Coronary artery (tissue), 2 donors: ENCODE data around the gene CFAP299.

Experiments used
- DNase-seq: peaks from one replicate; pipeline ENCODE4 v3.0.0-alpha.2; 2017; ENCODE audit warnings: low spot score
- H3K27ac ChIP-seq, 2 donors: fragments of 200-600 bp; sonication (generic); one replicate each; pipeline ENCODE4 v1.5.1; 2016 to 2019
- H3K4me3 ChIP-seq: fragments of 200-600 bp; sonication (generic); 2 replicates; pipeline ENCODE4 v1.5.1; 2016; ENCODE audit warnings: mild to moderate bottlenecking, moderate library complexity
- TF ChIP-seq, protein P1 (sequence below): fragments of 200-600 bp; sonication (generic); IDR thresholded peaks from one replicate; pipeline ENCODE4 v1.5.1; 2019; ENCODE audit warnings: antibody characterized with exemption

The CFAP299 gene

DNA sequence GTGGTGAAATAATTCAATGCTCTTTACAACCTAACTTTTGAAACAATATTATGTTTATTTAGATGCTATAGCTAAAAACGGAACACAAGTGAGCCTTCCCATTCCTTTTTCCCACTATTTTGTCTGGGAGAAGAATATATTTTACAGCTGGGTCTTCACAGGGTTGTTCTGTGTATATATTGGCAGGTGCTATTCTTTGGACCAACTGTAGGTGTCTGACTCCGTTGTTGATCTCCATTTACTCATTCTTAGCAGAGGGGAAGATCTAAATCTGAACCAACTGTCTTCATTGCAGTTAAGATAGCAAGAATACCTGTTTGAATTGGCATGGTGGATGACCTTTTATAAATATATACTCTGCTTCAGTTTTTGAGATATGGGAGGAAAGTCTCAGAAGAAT, 257.4 kb downstream of the CFAP299 start:
- no peak overlapping the region for H3K4me3 ChIP-seq
- TF ChIP-seq, protein P1, sequence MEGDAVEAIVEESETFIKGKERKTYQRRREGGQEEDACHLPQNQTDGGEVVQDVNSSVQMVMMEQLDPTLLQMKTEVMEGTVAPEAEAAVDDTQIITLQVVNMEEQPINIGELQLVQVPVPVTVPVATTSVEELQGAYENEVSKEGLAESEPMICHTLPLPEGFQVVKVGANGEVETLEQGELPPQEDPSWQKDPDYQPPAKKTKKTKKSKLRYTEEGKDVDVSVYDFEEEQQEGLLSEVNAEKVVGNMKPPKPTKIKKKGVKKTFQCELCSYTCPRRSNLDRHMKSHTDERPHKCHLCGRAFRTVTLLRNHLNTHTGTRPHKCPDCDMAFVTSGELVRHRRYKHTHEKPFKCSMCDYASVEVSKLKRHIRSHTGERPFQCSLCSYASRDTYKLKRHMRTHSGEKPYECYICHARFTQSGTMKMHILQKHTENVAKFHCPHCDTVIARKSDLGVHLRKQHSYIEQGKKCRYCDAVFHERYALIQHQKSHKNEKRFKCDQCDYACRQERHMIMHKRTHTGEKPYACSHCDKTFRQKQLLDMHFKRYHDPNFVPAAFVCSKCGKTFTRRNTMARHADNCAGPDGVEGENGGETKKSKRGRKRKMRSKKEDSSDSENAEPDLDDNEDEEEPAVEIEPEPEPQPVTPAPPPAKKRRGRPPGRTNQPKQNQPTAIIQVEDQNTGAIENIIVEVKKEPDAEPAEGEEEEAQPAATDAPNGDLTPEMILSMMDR, result no peak
- H3K27ac ChIP-seq, result no peak overlapping the region
- no peak for DNase-seq

DNA sequence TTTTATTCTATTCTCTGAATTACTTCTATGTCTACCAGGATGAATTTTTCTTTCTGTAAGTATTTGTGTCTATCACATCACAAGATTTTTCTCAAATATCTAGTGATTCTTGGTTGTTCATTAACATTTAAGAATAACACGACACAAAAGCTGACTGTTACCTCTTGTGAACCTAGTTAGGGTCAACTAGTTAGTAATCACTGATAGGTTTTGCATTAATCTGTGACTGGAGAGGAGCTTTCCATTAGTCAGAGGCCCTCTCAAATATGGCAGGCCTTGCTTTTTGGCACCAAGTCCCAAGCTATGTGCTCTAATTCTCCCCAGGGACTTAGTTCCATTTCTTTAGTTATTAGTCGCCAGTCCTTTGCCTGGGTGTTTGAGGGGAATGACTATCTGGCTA, 259.2 kb downstream of the CFAP299 start:
- no peak for DNase-seq

DNA sequence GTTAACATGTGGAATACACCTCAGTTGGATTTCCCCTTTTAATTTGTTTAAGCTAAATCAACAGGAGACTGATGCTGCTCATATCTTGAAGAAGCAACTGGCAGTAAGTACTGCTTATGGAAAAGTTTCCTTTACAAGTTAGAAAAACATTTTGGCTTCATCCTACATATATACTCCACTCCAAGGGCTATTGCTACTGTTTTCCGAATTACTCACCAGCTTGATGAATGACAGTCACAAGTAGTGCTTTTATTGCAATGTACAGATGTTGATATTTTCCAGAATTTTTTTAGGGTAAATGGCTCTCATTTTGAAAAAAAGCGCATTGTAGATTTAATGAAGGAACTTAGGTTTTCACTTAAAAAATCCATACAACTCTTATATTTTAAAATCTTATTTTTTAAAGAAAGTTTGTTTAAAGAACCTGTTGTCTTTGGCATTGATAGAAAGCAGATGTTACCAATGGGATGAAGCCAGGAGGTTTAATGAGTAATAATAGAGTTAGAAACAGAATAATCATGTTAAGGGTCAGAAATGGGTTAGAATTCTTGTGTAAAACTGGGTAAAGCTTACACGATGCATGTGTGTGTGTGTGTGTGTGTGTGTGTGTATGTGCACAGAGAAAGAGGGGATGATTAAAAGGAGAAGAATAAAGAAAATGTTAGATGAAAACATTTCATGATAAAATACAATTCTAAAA, 272.9 kb downstream of the CFAP299 start:
- no peak for DNase-seq
- TF ChIP-seq, protein P1, result no peak
- H3K27ac ChIP-seq, result no peak overlapping the region
- no peak overlapping the region for H3K4me3 ChIP-seq

More for the DNA sequence above, 259.2 kb downstream of the CFAP299 start:
- TF ChIP-seq, protein P1, result no peak
- H3K27ac ChIP-seq, result no peak overlapping the region
- H3K4me3 ChIP-seq, result no peak overlapping the region

DNA sequence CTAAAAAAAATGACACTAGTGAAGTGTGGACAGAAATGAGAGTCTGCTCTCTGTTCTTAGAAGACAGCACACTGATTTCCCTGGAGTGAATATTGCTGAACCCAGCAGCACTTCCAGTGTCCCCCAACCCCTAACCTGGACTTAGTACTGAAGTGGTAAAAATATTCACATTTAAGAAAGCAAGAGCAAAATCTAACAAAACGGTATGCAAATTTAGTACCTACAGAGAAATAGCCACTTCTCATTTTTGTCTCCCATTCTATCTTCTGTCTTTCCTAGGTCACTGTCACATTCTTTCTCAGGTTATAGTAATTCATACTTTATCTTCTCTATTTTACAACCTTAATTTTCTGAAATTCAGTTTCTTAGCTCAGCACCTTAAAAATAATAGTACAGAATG, 274.7 kb downstream of the CFAP299 start:
- no peak overlapping the region for H3K4me3 ChIP-seq
- no peak for DNase-seq
- H3K27ac ChIP-seq, result no peak overlapping the region
- TF ChIP-seq, protein P1, result no peak

DNA sequence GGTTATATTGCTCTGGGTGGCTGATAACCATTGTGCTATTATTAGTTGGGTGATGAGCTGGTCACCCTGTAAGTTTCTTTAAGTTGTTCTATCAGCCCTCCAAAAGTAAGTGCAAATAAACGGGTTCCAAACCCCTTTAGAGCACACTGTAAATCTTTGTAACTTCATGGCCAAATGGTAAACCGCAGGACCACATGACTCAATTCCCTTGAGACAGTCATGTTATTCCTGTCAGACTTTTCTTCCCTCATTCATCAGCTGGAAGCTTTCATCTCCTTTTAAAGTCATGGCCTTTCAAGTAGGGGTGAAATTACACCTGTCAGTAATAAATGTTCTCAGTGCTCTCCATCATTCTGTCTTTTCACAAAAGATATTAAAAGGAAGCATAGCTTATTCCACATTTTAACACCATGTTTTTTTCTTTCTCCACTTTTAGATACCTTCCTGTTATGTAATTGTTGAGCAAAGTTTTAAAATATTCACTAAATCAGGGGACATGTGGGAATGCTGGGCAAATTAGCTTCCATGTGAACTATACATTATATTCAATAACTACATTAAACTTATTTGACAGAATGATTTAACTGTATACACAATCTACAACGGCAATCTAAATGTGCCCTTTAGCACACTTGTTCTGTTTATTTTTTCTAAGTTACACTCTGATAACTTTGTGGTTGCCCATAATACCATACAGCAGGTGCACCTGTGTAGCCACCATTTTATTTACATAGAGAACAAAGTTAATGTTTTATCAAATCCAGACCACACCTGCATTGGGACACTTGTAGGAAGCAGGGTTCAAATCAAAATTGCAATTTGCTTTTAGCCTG, 275.5 kb downstream of the CFAP299 start:
- no peak overlapping the region for H3K27ac ChIP-seq
- TF ChIP-seq, protein P1, result no peak
- DNase-seq, result no peak

DNA sequence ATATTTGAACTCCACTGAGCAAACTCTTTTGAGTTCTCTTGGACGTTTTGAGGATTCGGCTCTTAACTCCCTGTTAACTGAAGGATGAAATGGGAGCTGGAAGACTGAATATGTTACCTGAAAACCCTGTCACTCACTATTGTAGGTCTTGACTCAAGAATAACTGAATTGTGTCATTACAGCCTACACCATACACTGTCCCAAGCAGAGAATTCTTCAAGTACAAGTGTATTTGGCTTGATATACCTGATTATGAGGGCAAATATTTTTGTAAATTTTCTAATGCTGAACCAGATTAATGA, 276.1 kb downstream of the CFAP299 start:
- no peak for DNase-seq
- H3K27ac ChIP-seq, result no peak overlapping the region
- H3K4me3 ChIP-seq, result no peak overlapping the region
- TF ChIP-seq, protein P1, result no peak

More for the DNA sequence above, 275.5 kb downstream of the CFAP299 start:
- H3K4me3 ChIP-seq, result no peak overlapping the region

DNA sequence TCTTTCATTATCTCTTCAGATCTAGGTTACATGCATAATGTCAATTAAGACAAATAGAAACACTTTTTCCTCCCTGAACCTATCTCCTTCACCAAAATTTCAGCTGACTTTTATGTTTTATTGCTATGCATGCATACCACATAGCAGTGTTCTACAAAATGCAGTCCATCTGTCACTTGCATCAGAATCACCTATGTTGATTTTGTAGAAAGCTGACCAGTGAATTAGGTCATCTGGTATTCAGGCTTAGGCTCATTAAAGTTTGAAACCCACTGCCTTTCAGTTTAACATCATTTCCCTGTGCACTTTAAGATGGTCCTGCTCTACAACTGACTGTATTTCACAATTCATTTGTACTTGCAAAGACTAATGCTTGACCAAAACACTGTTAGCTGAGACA, 277.9 kb downstream of the CFAP299 start:
- TF ChIP-seq, protein P1, result no peak
- no peak for DNase-seq
- H3K4me3 ChIP-seq, result no peak overlapping the region
- no peak overlapping the region for H3K27ac ChIP-seq
